NK-92 treated with Interleukin-12 subunit alpha and Interleukin-12 subunit beta, amount 100 ng/mL, for 24 hours (cell line): Measurements from ENCODE around the gene SLC25A40.
"Not testable (repeated sequence)": the region's sequence is repeated elsewhere in the genome, so short reads cannot be mapped to it uniquely, and the experiment has no call there.

ENCODE experiments used
- DNase-seq: peaks from one replicate; lab custom pipeline; 2025; lab: John Stamatoyannopoulos, UW

Gene SLC25A40

GRCh38 chr7:87872346-87872745, 3.8 kb downstream of the SLC25A40 start:
- no peak for DNase-seq

GRCh38 chr7:87870471-87870870, 5.7 kb downstream of the SLC25A40 start:
- DNase-seq, result no peak

DNA sequence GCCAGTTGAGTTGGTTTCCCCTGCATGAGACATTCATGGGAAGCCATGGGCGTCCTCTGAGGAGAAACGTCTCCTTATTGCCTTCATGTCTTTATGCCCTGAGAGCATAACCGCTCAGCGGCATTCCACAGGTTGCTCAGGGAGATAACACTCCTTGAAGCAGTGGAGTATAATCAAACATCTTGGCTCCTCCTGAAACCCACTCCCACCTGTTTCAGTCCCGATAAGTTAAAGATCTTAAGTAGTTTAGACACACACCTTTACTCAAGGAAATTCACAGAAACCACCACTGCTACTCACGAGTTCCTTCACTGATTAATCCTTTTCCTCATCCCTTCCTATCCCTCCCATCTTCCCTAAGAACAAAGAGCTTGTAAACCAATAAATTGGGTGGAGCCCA, 9.6 kb downstream of the SLC25A40 start:
- not testable (repeated sequence) for DNase-seq

- DNase-seq, result no peak
Measured at GRCh38 chr7:87866089-87866488, 10.1 kb downstream of the SLC25A40 start.

DNA sequence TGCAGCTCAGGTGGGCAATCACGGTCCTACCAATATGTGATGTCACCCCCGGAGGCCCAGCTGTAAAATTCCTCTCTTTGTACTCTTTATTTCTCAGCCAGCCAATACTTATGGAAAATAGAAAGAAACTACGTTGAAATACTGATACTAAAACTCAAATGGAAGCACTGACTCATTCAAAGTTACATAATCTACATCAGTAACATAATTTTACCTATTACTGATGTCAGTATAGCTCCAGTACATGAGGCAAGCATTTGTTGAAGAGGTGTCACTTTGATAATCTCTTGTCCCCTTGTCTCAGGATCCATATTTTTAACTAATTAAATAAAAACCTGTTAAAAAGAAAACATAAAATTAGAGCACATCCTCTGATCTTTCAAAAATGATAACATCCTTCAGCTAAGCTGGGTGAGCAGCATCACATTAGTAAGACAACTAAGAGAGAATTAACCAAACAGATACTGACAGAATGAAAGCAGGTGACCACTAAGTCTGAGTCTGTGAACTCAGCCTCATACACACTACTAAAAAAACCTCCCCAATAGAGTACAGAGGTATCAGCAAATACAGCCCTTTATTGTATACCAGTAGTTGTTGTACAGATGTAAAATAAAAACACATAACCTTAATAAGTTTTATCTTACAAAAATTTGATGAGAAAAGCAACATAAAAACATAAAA, 17.6 kb downstream of the SLC25A40 start:
- no peak for DNase-seq

DNA sequence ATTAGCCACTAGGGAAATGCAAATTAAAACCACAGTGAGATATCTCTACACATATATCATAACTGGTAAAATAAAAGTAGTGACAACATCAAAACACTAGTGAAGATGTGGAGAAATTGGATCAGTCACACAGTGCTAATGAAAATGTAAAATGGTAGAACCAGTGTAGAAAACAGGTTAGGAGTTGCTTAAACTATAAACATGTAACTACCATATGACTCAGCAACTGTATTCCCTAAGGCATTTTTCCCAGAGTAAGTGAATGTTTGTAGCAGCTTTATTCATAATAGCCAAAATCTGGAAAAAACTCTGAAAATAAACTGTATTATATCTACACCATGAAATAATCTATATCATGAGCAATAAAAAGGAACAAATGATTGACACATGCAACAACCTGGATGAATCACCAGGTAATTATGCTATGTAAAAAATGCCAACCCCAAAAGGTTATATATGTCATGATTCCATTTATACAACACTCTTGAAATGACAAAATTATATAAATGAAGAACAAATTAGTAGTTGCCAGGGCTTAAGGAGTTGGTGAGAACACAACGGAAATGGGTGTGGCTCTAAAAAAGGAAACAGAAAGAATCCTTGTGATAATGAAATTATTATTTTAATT, 22.8 kb downstream of the SLC25A40 start:
- DNase-seq, result no peak

DNA sequence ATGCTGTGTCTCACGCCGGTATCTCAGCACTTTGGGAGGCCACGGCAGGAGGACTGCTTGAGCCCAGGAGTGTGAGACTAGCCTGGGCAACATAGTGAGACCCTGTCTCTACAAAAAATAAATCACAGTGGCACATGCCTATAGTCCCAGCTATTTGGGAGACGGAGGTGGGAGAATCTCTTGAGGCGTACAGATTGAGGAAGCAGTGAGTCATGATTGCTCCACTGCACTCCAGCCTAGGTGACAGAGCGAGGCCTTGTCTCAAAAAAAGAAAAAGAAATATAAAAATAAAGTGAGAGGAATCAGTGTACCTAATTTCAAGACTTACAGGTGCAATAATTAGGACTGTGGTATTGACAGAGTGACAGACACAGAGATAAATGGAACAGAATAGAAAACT, 23.9 kb downstream of the SLC25A40 start:
- no peak for DNase-seq

DNA sequence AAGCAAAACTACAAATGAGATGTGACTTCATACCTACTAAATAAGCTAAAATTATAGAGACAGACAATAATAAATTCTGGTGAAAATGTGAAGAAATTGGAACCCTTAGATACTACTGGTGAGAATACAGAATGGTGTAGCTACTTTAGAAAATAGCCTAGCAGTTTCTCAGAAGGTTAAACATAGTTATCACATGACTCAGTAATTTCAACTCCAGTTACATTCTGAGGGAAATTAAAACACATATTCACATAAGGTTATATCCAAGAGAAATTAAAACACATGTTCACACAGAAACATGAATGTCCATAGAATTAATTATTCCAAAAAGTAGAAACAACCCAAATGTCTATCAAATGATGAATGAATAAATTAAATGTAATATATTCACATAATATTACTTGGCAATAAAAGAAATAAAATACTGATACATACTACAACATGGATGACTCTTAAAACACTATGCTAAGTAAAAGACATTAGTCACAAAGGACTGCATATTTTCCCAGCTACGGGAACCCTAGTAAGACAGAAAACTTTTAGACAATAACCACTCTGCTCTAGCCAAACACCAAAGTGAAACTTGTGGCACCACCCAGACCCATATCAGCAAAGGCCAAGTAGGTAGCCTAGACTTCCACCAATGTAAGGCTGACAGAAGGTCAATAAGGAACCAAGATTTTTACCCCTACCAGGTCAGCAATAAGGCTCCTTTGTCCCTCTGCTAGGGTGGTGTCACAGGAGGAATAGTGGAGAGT, 25.1 kb downstream of the SLC25A40 start:
- DNase-seq, result no peak

- no peak for DNase-seq
Measured at GRCh38 chr7:87837597-87837996, 38.6 kb downstream of the SLC25A40 start.

GRCh38 chr7:87833130-87833529, 43.0 kb downstream of the SLC25A40 start:
- DNase-seq, result no peak

DNA sequence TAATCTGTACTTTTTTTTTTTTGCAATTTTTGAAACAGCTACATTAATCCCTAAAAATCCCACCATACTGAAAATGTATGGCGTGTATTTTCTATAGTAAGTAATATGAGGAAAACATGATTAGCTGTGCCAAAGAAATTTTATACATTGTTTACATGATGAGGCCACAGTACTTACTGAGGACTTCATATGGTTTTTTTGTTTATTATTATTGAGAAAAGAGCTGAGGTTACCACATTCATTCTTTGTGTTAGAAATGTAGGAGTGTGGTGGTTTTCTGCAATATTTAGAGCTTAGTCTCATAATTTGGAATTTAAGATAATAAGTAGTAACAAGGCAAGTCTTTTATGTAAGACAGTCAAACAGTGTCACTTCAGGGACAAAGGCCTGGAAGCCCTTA, 45.1 kb downstream of the SLC25A40 start:
- no peak for DNase-seq

- not testable (repeated sequence) for DNase-seq
Measured at GRCh38 chr7:87828383-87828782, 47.8 kb downstream of the SLC25A40 start.

GRCh38 chr7:87825369-87825768, 50.8 kb downstream of the SLC25A40 start:
- DNase-seq, result not testable (repeated sequence)

DNA sequence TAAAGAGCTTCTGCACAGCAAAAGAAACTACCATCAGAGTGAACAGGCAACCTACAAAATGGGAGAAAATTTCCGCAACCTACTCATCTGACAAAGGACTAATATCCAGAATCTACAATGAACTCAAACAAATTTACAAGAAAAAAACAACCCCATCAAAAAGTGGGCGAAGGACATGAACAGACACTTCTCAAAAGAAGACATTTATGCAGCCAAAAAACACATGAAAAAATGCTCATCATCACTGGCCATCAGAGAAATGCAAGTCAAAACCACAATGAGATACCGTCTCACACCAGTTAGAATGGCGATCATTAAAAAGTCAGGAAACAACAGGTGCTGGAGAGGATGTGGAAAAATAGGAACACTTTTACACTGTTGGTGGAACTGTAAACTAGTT, 54.1 kb downstream of the SLC25A40 start:
- DNase-seq, result not testable (repeated sequence)

GRCh38 chr7:87818336-87818735, 57.8 kb downstream of the SLC25A40 start:
- DNase-seq, result no peak

DNA sequence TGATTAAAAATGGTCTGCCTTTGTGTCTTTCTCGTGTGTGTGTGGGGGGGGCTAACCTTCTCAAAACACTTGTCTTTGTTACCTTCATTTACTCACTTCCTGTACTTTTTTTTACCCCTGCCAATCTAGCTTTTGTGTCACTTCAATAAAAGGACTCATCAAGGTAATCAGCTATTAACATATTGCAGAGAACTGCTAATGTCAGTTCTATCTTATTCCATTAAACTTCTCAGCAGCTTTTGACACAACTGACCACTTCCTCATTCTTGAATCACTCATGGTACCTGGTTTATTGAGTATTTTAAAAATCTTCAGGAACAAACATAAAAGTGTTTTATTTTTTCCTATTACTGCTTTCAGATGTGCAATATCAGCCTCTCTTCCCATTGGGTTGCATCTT, 59.8 kb downstream of the SLC25A40 start:
- DNase-seq, result no peak

- DNase-seq, result no peak
Measured at GRCh38 chr7:87810726-87811125, 65.4 kb downstream of the SLC25A40 start.

DNA sequence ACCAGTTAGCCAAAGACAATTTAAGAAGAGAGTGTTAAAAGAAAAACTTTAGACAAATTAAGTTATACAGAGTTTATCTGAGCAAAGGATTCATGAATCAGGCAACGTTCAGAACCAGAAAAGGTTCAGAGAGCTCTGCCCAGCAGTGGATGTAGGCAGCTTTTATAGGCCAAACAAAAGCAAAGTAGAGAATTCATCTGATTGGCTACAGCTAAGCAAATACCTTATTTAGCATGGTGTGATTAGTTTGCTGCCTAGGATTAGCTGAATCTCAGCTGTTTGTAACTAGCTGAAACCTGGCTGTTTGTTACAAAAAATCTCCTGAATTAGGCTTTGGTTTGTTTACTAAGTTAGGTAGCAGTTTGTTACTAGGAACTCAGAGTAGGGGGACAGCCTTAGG, 66.0 kb downstream of the SLC25A40 start:
- DNase-seq, result no peak

DNA sequence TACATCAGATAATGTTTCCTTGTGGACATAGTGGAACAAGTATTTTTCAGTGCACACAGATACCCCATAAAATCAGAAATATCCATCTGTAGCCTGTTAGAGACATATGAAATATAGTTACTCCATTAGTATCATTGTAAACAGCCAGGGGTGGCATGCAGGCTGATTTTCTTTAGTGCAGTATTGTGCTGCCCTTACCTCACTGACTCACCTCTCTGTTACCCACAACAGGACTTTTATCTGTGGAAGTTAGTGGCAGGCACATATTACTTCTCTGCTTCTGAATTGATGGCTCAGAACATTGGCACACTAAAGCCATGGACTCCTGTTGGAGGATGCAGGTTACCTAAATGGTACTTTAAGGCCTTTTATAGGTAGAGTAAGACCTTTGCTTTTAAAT, 70.0 kb downstream of the SLC25A40 start:
- DNase-seq, result no peak

DNA sequence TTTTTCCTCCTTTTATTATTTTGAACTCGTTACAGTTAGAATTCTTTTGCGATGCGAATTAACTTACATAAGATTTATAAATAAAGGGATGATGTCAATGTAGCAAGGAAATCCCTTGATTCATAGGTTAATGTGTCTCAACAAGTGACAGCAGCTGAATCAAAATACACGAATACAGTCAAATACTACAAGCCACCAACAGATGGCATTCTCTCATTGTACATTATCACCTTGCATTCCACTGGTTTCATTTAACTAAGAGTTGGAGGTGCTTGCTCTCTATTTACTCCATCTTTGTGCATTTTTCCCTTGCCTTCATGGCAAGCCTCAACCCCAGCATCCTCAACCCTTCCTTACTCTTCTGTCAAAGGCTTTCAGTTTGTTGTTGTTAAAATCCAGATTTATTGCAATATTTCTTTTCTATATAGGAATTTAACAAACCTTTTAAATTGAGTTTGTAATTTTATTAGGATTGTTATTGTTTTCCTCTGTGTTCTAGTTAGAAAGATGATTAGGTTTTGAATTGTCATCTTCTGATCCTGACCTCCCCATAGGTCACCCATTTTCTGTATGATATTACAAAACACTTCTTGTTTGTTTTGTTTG, 78.3 kb downstream of the SLC25A40 start:
- no peak for DNase-seq

DNA sequence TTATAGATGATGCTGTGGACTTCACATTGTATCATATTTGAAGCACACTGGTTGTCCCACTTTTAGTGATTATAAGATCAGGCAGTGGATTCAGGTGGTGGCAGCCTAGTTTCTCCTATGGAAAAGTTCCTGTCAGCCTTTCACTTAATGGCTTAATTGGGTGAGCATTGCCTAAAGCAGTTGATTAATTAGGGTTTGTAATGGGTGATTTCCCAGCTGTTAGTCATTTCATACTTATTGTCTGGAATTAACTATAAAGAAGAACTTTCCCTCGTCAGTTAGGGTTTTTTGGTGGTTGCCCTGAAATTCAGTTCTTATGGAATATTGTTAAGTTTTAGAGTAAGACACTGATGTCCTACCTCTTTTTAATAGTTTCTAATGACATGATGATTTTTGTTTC, 78.8 kb downstream of the SLC25A40 start:
- no peak for DNase-seq

DNA sequence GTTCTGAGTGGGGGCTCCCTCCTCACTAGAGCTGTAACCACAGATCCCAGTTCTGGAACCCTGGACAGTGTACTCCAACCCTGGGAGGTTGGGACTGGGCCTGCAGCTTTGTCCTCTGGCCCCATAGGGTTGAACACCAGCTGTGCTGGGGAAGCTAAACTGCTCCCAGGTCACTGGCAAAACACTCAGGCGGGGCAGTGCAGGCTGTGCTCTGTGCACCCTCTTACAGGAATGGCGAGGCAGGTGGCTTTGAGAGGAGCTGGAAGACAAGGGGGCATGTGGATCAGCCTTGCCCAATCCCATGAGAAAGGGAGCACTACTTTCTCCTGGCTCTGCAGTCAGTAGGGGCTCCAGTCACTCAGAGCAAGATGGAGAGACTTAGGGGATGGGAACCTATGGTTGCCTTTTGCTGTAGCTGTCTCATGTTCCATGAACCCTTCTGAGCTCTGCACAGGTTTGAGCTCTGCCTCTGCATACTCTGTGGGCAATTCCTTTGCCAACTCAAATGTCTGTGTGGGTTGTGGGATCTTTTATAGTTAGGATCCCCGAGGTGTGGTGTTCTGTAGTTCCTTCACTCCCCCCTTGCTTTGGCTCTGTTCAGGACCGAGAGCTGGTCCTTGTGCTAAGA, 90.7 kb downstream of the SLC25A40 start:
- DNase-seq, result no peak
